Suprapubic skin (tissue), 4 donors: ENCODE results near the gene GMPR. TPM values are rescaled to one million over a fixed set of nuclear protein-coding genes. Genes with fewer than 3 reads are reported as not detected.
A peak's percentile ranks its signal among the peaks of the same experiment; 100 is the strongest.

ENCODE experiments used
- DNase-seq, 2 donors: peaks; one replicate each; pipeline ENCODE4 v3.0.0-alpha.2; 2019; ENCODE audit warnings: low spot score in 2 of 2
- H3K27ac ChIP-seq: fragments of 200-600 bp; sonication (generic); one replicate; pipeline ENCODE4 v1.5.1; 2019
- H3K27me3 ChIP-seq: fragments of 200-600 bp; sonication (generic); one replicate; pipeline ENCODE4 v1.5.1; 2019
- H3K36me3 ChIP-seq: fragments of 200-600 bp; sonication (generic); one replicate; pipeline ENCODE4 v1.5.1; 2019
- H3K4me1 ChIP-seq: fragments of 200-600 bp; sonication (generic); one replicate; pipeline ENCODE4 v1.5.1; 2019
- H3K4me3 ChIP-seq: fragments of 200-600 bp; sonication (generic); one replicate; pipeline ENCODE4 v1.5.1; 2019; ENCODE audit warnings: mild to moderate bottlenecking
- H3K9me3 ChIP-seq: fragments of 200-600 bp; sonication (generic); one replicate; pipeline ENCODE4 v1.5.1; 2019
- EP300 ChIP-seq: sonication (generic); formaldehyde crosslinking; IDR thresholded peaks from one replicate; pipeline ENCODE4 v1.6.1; 2017; ENCODE audit warnings: antibody characterized with exemption
- POLR2A ChIP-seq, 2 donors: fragments of 450-650 bp; IDR thresholded peaks; one replicate each; pipeline ENCODE4 v1.6.1; 2017; ENCODE audit warnings: antibody characterized with exemption in 2 of 2, mild to moderate bottlenecking in 2 of 2, moderate library complexity in 2 of 2
- POLR2AphosphoS5 ChIP-seq, 3 donors: sonication (generic); formaldehyde crosslinking; IDR thresholded peaks; one replicate each; pipeline ENCODE4 v1.6.1; 2017; ENCODE audit warnings: antibody characterized with exemption in 3 of 3
- WGBS: methylation state at CpG from one replicate; pipeline ENCODE4 v1.1.5; 2018; 5-methylcytosine and 5-hydroxymethylcytosine counted together
- total RNA-seq, 4 donors: library from RNA; depleted of rRNA; stranded (reverse); fragments of >200 nt; gene quantifications; one replicate each; pipeline ENCODE4 v1.1.0, GENCODE V29; 2016
- TF ChIP-seq, protein P1 (sequence below), 2 donors: fragments of 200-600 bp in 1 of 2; fragments of 450-650 bp in 1 of 2; sonication (generic) in 1 of 2; IDR thresholded peaks; one replicate each; pipeline ENCODE4 v1.5.1; 2016 to 2019; ENCODE audit warnings: antibody characterized with exemption in 2 of 2, mild to moderate bottlenecking in 1 of 2, moderate library complexity in 1 of 2

GMPR gene
- total RNA-seq, 4 donors from 2014 or later: 4.9 to 16.4 (median 12.9) TPM

DNA sequence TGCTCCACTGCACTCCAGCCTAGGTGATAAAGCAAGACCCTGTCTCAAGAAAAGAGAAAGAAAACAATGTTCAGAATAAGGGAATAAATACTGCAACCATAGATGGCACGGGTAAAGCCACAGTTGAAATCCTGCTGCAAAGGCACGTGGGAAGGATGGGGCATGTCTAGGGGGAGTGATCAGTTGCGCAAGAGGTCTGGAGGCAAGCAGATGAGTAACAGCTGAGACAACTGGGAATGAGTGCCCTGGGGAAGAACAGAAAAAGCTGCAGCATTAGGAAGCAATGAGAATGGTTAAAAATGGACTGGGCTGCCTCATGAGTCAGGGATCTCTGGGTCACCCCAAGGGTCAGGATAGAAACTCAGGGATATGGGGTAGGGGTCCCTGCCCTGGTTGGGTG lies 96.3 kb downstream of the GMPR start:
- Histone ChIP-seq H3K4me1 (peaks cover 80% of the 10 kb centered on the region), H3K36me3 (no peaks in the 10 kb centered on the region), H3K9me3 (no peaks in the 10 kb centered on the region), H3K27me3 (no peaks in the 10 kb centered on the region), H3K27ac (peak overlapping the region; percentile 57), H3K4me3 (no peak overlapping the region)
- WGBS: 30% methylated on average over 3 of the region's 3 CpGs
- TF ChIP-seq POLR2AphosphoS5 (IDR thresholded peaks at IDR 0.05): peak in 2 of 3 donors; percentile 87 to 95
- TF ChIP-seq EP300: no peak
- peak in 1 of 2 donors; percentile 91 for DNase-seq

DNA sequence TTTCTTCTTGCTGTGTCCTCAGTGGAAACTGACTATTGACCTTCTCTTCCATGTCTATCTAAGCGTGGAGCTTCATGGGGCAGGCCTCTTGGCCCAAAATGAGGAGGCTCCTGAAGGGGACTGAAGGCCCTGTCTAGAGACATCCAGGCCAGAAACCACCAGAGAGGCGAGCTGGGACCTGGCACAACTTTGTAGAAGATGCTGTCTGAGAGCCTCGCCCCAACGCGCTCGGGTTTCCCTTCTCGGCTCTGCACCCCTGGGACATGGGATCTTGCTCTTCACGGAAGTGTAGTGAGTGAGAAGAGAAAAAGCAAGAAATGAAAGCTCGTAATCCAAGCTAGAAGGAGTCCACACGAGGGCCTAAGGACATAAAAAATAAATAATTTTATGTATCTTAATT lies 96.8 kb downstream of the GMPR start:
- H3K9me3 ChIP-seq: no peaks in the 10 kb centered on the region
- no peaks in the 10 kb centered on the region for H3K27me3 ChIP-seq
- TF ChIP-seq, protein P1, sequence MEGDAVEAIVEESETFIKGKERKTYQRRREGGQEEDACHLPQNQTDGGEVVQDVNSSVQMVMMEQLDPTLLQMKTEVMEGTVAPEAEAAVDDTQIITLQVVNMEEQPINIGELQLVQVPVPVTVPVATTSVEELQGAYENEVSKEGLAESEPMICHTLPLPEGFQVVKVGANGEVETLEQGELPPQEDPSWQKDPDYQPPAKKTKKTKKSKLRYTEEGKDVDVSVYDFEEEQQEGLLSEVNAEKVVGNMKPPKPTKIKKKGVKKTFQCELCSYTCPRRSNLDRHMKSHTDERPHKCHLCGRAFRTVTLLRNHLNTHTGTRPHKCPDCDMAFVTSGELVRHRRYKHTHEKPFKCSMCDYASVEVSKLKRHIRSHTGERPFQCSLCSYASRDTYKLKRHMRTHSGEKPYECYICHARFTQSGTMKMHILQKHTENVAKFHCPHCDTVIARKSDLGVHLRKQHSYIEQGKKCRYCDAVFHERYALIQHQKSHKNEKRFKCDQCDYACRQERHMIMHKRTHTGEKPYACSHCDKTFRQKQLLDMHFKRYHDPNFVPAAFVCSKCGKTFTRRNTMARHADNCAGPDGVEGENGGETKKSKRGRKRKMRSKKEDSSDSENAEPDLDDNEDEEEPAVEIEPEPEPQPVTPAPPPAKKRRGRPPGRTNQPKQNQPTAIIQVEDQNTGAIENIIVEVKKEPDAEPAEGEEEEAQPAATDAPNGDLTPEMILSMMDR (IDR thresholded peaks at IDR 0.05): no peak
- TF ChIP-seq EP300 (no peak), POLR2A (IDR thresholded peaks at IDR 0.05) (no peak), POLR2AphosphoS5 (IDR thresholded peaks at IDR 0.05) (no peak)
- peak overlapping the region; percentile 57 for H3K27ac ChIP-seq
- H3K4me3 ChIP-seq: no peak overlapping the region
- DNase-seq: no peak
- H3K4me1 ChIP-seq: peaks cover 80% of the 10 kb centered on the region
- H3K36me3 ChIP-seq: no peaks in the 10 kb centered on the region
- WGBS: 38% methylated on average over 10 of the region's 10 CpGs

DNA sequence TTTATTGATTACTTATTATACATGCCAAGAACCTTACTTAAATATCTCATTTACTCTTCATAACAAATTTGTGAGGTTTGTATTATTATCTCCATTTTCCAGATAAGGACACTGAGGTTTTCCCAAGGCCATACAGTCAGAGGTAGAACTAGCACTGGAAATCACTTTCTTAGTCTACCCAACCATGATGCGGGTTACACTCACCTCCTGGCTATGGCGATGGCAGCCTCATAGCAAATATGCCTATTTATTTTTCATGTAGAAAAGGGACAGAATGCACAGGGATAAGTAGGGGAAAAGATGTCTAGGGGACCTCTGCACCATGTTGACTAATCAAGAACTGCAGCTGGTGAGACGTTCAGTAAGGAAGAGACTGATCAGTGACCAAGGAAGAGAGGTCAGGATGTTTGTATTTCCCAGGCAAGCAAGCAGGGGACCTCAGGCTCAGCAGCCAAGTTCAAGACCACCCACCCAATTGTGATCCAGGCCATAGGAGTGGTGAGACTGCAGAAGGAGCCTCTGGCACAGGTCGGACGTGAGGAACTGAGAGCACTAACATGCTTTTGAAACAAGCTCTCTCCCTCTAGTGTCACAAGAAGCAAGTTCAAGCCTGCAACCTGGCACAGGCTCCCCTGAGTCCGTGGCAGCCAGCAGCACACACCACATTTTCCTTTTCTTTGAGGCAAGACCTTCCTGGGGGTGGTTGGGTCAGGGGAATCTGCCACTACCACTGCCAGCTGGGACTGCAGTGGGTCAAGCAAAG lies 97.8 kb downstream of the GMPR start:
- no peak overlapping the region for H3K27ac ChIP-seq
- TF ChIP-seq, protein P1 (IDR thresholded peaks at IDR 0.05): peak in 1 of 2 donors; percentile 9
- TF ChIP-seq POLR2A (IDR thresholded peaks at IDR 0.05) (no peak), POLR2AphosphoS5 (IDR thresholded peaks at IDR 0.05) (no peak), EP300 (no peak)
- WGBS: 70% methylated on average over 6 of the region's 6 CpGs
- no peaks in the 10 kb centered on the region for H3K36me3 ChIP-seq
- no peaks in the 10 kb centered on the region for H3K9me3 ChIP-seq
- no peaks in the 10 kb centered on the region for H3K27me3 ChIP-seq
- peaks cover 79% of the 10 kb centered on the region for H3K4me1 ChIP-seq
- H3K4me3 ChIP-seq: no peak overlapping the region
- DNase-seq: no peak

DNA sequence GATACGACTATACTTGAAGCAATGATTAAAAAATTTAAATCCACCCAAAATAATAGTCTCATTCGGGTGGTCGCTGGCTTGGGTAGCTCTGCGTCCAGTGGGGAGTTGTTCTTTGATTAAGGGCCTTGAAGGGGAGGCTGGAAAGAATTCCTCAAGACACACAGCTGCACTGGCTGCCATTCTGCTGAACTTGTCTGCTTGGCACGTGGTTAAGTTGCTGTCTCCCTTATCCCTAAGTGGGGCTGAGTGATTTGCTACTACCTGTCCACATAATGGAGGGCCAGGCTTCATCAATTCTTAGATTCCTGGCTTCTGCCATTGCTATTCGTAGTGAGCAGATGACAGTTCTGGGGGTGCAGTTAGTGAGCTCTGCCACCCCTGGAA lies 98.5 kb downstream of the GMPR start:
- no peak for DNase-seq
- 43% methylated on average over 5 of the region's 6 CpGs for WGBS
- Histone ChIP-seq H3K27me3 (no peaks in the 10 kb centered on the region), H3K4me3 (no peak overlapping the region), H3K4me1 (peaks cover 73% of the 10 kb centered on the region), H3K27ac (no peak overlapping the region), H3K9me3 (no peaks in the 10 kb centered on the region), H3K36me3 (no peaks in the 10 kb centered on the region)
- TF ChIP-seq, protein P1 (IDR thresholded peaks at IDR 0.05): no peak
- no peak for TF ChIP-seq POLR2A (IDR thresholded peaks at IDR 0.05)
- TF ChIP-seq EP300: no peak
- no peak for TF ChIP-seq POLR2AphosphoS5 (IDR thresholded peaks at IDR 0.05)

DNA sequence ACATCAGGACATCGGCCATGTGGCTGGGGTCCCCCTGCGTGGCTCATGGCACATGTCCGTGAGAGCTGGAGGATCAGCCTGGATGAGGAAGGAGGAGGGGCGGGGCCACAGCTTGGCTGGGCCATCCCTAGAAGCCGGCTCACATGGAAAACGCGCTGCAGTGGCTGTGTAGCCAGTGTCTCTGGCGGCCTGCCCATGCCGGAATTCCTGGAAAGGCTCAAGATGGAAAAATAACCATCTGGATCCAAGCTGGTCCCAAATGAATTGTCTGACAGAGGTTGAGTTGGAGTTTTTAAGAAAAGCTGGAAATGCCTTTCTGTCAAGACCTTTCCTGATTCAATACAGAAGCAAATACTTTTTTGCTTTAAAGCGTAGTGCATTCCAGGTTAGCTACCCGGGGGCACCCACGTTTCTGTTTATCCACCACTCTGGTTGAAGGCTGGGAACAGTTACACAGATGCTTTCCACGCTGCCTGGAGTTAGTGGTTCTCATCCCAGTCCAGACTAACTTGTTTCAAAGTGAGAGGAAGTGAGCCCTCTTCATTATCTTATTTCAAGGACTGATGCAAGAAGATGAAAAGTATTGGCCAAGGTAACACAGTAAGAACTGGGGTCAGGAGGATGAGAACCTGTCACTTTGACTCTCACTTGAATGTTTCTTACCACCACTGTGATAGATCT lies 99.0 kb downstream of the GMPR start:
- DNase-seq: peak; percentile 94 to 96
- TF ChIP-seq, protein P1 (IDR thresholded peaks at IDR 0.05): no peak
- TF ChIP-seq POLR2AphosphoS5 (IDR thresholded peaks at IDR 0.05) (peak in 2 of 3 donors; percentile 32 to 89), POLR2A (IDR thresholded peaks at IDR 0.05) (no peak)
- Histone ChIP-seq H3K27me3 (no peaks in the 10 kb centered on the region), H3K9me3 (no peaks in the 10 kb centered on the region), H3K27ac (no peak overlapping the region), H3K4me3 (no peak overlapping the region), H3K36me3 (no peaks in the 10 kb centered on the region), H3K4me1 (peaks cover 67% of the 10 kb centered on the region)
- 20% methylated on average over 6 of the region's 13 CpGs for WGBS
